Keratinocyte (primary cell): ENCODE data around the gene DUT. TPM values are rescaled to one million over a fixed set of nuclear protein-coding genes. Genes with fewer than 3 reads are reported as not detected.
A peak's percentile ranks its signal among the peaks of the same experiment; 100 is the strongest.
"Not testable (repeated sequence)": the region's sequence is repeated elsewhere in the genome, so short reads cannot be mapped to it uniquely, and the experiment has no call there.

Experiments used
- DNase-seq: peaks from one replicate; pipeline ENCODE4 v3.0.0-alpha.2; 2011; ENCODE audit warnings: low read depth, missing footprints, low spot score
- FAIRE-seq: peaks from 2 replicates; lab custom pipeline; 2011; peaks lifted over from hg19 to GRCh38; lab: Jason Lieb, UNC
- H2AFZ ChIP-seq: 2 replicates; pipeline ENCODE4 v1.6.0; 2012; ENCODE audit warnings: low read length, control low read depth, inconsistent platforms; ENCODE audit not compliant: control insufficient read depth
- H3K27ac ChIP-seq: 2 replicates; pipeline ENCODE4 v1.5.1; 2011; ENCODE audit warnings: low read length; ENCODE audit not compliant: control insufficient read depth, insufficient read depth
- H3K27me3 ChIP-seq: 3 replicates; pipeline ENCODE4 v1.6.0; 2011; ENCODE audit warnings: low read length; ENCODE audit not compliant: control insufficient read depth, insufficient read depth; ENCODE audit errors: extremely low read depth
- H3K36me3 ChIP-seq, 2 experiments: 2 replicates in 1 of 2; 3 replicates in 1 of 2; pipeline ENCODE4 v1.5.1; 2011; ENCODE audit warnings: low read length in 2 of 2, mild to moderate bottlenecking in 1 of 2; ENCODE audit not compliant: control insufficient read depth in 2 of 2, insufficient read depth in 2 of 2; ENCODE audit errors: extremely low read depth in 1 of 2
- H3K4me1 ChIP-seq: 3 replicates; pipeline ENCODE4 v1.5.1; 2011; ENCODE audit warnings: low read length; ENCODE audit not compliant: control insufficient read depth, insufficient read depth; ENCODE audit errors: extremely low read depth
- H3K4me2 ChIP-seq: 3 replicates; pipeline ENCODE4 v1.6.0; 2011; ENCODE audit warnings: low read depth, low read length; ENCODE audit not compliant: control insufficient read depth, insufficient read depth; ENCODE audit errors: extremely low read depth
- H3K4me3 ChIP-seq, 3 experiments: fragments of 200-600 bp in 1 of 3; sonication (generic) in 1 of 3; 2 replicates in 2 of 3; 3 replicates in 1 of 3; pipeline ENCODE4 v1.5.1; 2011 to 2016; ENCODE audit warnings: low read length in 3 of 3, mild to moderate bottlenecking in 3 of 3, control low read depth in 2 of 3, inconsistent platforms in 1 of 3, low read depth in 1 of 3, mixed read lengths in 1 of 3, mixed run types in 1 of 3, moderate library complexity in 1 of 3; ENCODE audit not compliant: control insufficient read depth in 2 of 3, insufficient read depth in 2 of 3; ENCODE audit errors: extremely low read depth in 1 of 3
- H3K79me2 ChIP-seq: 2 replicates; pipeline ENCODE4 v1.6.0; 2012; ENCODE audit warnings: low read length; ENCODE audit not compliant: control insufficient read depth, insufficient read depth
- H3K9ac ChIP-seq: 3 replicates; pipeline ENCODE4 v1.6.0; 2011; ENCODE audit warnings: low read length; ENCODE audit not compliant: control insufficient read depth, insufficient read depth; ENCODE audit errors: extremely low read depth
- H3K9me1 ChIP-seq: 3 replicates; pipeline ENCODE4 v1.6.0; 2011; ENCODE audit warnings: low read length; ENCODE audit not compliant: control insufficient read depth, insufficient read depth; ENCODE audit errors: extremely low read depth
- H3K9me3 ChIP-seq: 2 replicates; pipeline ENCODE4 v1.5.1; 2012; ENCODE audit warnings: low read depth, low read length; ENCODE audit not compliant: control insufficient read depth
- H4K20me1 ChIP-seq: 3 replicates; pipeline ENCODE4 v1.6.0; 2011; ENCODE audit warnings: low read length; ENCODE audit not compliant: control insufficient read depth, insufficient read depth; ENCODE audit errors: extremely low read depth
- CTCF ChIP-seq, 3 experiments: IDR thresholded peaks in 1 of 3; conservative IDR thresholded peaks in 1 of 3; optimal IDR thresholded peaks in 1 of 3; 2 replicates in 2 of 3; 3 replicates in 1 of 3; pipeline versions ENCODE3 to v1.5.1; 2011; ENCODE audit warnings: low read length in 3 of 3, mild to moderate bottlenecking in 3 of 3, moderate library complexity in 2 of 3, control low read depth in 1 of 3, inconsistent platforms in 1 of 3; ENCODE audit not compliant: insufficient read depth in 2 of 3; ENCODE audit errors: extremely low read depth in 1 of 3
- EZH2 ChIP-seq: IDR thresholded peaks from one replicate; pipeline ENCODE4 v1.6.1; 2012; ENCODE audit warnings: inconsistent platforms, mild to moderate bottlenecking, low read length, moderate library complexity
- dilution Hi-C: fragments of 300-500 bp; cut with MboI; formaldehyde crosslinking; loops from one replicate; pipeline ENCODE4 v1.7.0; 2020; ENCODE audit warnings: low sequenced_read_pairs; ENCODE audit not compliant: extremely low pct_ligation_motif_present
- polyA plus RNA-seq, 5 experiments: library from polyadenylated mRNA; depleted of rRNA in 3 of 5; stranded (reverse) in 3 of 5; stranded (forward) in 1 of 5; unstranded in 1 of 5; fragments of >200 nt; gene quantifications; 1 replicate in 1 of 5; 2 replicates in 3 of 5; 3 replicates in 1 of 5; pipeline versions ENCODE4 v1.2.1 to v1.2.3, GENCODE V29; 2011 to 2012; ENCODE audit warnings: missing spikeins in 2 of 5, low read depth in 1 of 5, low replicate concordance in 1 of 5

Gene DUT
- polyA plus RNA-seq, 1 donor (not counting 4 experiments of a cell fraction or from before 2014, with no cell fraction given), result 79.8 TPM

DNA sequence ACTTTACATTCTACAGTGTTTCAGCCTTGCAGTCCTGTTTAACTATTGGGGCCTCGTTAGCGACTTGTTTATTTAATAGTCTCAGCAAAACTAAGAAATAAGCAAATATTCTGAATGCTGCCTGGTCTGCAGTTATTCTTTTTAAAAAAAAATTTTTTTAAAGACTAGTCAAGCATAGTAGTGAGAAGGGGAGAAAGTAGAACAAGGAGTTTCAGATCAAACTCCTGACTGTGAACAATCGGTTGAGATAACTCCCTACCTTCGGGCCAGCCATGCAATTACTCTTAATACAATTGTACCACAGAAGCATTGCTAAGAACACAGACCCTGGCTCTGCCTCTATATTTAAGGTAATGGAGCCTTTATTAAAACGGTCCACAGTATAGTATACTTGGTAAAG is 5.8 kb upstream of the DUT start:
- dilution Hi-C loops, result no loop called here
- Histone ChIP-seq H3K9me1 (no peaks in the 10 kb centered on the region), H3K79me2 (peaks cover 3% of the 10 kb centered on the region), H3K27ac (no peak overlapping the region), H4K20me1 (no peaks in the 10 kb centered on the region), H3K4me2 (no peak overlapping the region), H3K4me3 (no peak overlapping the region), H3K4me1 (peaks cover 6% of the 10 kb centered on the region), H3K27me3 (no peaks in the 10 kb centered on the region), H3K36me3 (no peaks in the 10 kb centered on the region), H3K9ac (no peak overlapping the region), H3K9me3 (no peaks in the 10 kb centered on the region), H2AFZ (no peak overlapping the region)
- FAIRE-seq, result no peak
- DNase-seq, result no peak
- no peak for TF ChIP-seq EZH2
- TF ChIP-seq CTCF (optimal IDR thresholded peaks at IDR 0.05 in 1 of 3, IDR thresholded peaks at IDR 0.05 in 1 of 3, conservative IDR thresholded peaks at IDR 0.05 in 1 of 3; ENCODE audit: extremely low read depth in 1 of 3, insufficient read depth in 2 of 3, low read length in 3 of 3), result no peak

DNA sequence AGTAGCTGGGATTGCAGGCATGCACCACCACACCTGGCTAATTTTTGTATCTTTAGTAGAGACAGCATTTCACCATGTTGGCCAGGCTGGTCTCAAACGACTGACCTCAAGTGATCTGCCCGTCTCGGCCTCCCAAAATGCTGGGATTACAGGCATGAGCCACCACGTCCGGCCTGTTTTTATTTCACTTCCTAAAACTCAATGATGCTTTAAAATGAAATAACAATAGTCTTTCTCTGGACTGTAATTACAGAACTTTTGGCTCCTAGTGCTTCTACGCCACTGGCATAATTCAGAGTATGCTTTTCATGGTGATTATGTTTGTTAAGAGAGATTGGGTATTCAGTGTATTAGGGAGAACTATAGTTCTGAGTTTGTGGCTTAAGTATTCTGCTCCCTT is 5.0 kb upstream of the DUT start:
- dilution Hi-C loops, H3K9ac ChIP-seq, H3K9me1 ChIP-seq, H3K36me3 ChIP-seq, H3K27me3 ChIP-seq, H2AFZ ChIP-seq, H3K9me3 ChIP-seq, H3K4me3 ChIP-seq, H3K4me2 ChIP-seq, H3K79me2 ChIP-seq, H4K20me1 ChIP-seq, H3K27ac ChIP-seq, FAIRE-seq, H3K4me1 ChIP-seq, DNase-seq: not testable (repeated sequence)

GRCh38 chr15:48330105-48330785 is 984 bp upstream of the DUT start:
- H3K9ac ChIP-seq, result peak overlapping the region; percentile 94
- no peak for TF ChIP-seq EZH2
- TF ChIP-seq CTCF (optimal IDR thresholded peaks at IDR 0.05 in 1 of 3, IDR thresholded peaks at IDR 0.05 in 1 of 3, conservative IDR thresholded peaks at IDR 0.05 in 1 of 3; ENCODE audit: extremely low read depth in 1 of 3, insufficient read depth in 2 of 3, low read length in 3 of 3), result no peak
- H3K9me1 ChIP-seq, result no peaks in the 10 kb centered on the region
- no peak for DNase-seq
- dilution Hi-C loops, result no loop called here
- no peaks in the 10 kb centered on the region for H3K9me3 ChIP-seq
- FAIRE-seq, result no peak
- peak overlapping the region; percentile 90 for H3K27ac ChIP-seq
- no peaks in the 10 kb centered on the region for H4K20me1 ChIP-seq
- H3K4me3 ChIP-seq, result peak overlapping the region; percentile 86 to 95 (median 89)
- no peaks in the 10 kb centered on the region for H3K27me3 ChIP-seq
- H3K36me3 ChIP-seq, result no peaks in the 10 kb centered on the region
- H3K4me1 ChIP-seq, result peaks cover 18% of the 10 kb centered on the region
- peak overlapping the region; percentile 97 for H2AFZ ChIP-seq
- H3K79me2 ChIP-seq, result peaks cover 16% of the 10 kb centered on the region
- H3K4me2 ChIP-seq, result peak overlapping the region; percentile 98
